Stimulated activated CD8-positive, alpha-beta memory T cell treated with anti-CD3 and anti-CD28 coated beads, Interleukin-7, amount 100 ng/mL, for 1 hour (primary cell): ENCODE results near the gene GAPVD1.
"Not testable (repeated sequence)": the region's sequence is repeated elsewhere in the genome, so short reads cannot be mapped to it uniquely, and the experiment has no call there.

Experiments used
- DNase-seq, 2 donors: peaks; one replicate each; pipeline ENCODE4 v3.0.0-alpha.2; 2020; ENCODE audit warnings: low read depth in 2 of 2

The GAPVD1 gene

DNA sequence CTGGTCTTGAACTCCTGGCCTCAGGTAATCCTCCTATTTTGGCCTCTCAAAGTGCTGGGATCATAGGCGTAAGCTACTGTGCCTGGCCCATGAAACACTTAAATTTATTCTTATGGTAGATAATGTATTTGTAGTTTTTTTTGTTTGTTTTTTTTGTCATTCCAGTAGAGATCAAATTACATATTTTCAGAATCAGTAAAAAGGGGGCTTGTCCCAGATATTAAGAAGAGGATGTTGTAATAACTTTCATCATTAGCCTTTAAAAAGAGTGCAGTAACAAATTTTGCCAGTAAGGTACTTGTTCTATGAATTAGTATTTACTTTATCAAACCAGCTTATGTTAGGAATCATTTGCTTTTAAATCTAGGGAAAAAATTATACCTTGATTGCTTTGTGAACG, 42.6 kb downstream of the GAPVD1 start:
- DNase-seq = no peak

- no peak for DNase-seq
These were observed 50.8 kb downstream of the GAPVD1 start for GRCh38 chr9:125312411-125312810.

- not testable (repeated sequence) for DNase-seq
These were observed 54.7 kb downstream of the GAPVD1 start for GRCh38 chr9:125316359-125316758.

GRCh38 chr9:125317704-125318103, 56.1 kb downstream of the GAPVD1 start:
- no peak for DNase-seq

DNA sequence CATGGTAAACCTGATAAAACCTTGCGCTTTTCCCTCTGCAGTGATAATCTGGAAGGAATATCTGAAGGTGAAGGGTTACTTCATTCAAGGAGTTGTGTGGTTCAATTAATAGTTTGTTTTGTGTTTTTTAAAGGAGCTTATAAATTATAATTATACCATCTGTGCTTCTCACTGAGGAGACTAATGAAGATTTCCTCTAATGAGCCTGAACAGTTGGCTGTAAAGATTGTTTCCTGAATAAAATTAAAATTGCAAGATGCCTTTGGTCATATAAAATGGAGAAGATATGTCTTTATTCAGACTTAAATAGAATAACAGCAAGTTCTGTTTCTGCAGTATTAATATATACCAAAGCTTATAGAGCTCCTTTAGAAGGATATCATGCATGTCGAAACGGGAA, 59.9 kb downstream of the GAPVD1 start:
- no peak for DNase-seq

DNA sequence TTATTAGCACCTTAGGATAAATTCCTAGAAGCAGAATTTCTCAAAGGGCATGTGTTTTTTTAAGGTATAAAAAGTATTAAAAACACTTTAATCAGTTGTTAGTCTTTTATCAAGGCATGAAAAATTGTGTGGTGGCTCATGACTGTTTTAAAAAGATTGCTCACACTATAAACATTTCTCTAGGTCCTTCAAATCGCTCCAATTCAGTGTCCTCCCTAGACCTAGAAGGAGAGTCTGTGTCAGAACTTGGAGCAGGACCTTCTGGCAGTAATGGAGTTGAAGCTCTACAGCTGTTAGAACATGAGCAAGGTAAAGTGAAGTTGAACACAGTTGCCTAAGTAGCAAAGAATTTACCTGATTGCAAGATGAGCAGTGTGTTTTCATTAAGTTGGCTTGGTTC, 62.0 kb downstream of the GAPVD1 start:
- DNase-seq = no peak

DNA sequence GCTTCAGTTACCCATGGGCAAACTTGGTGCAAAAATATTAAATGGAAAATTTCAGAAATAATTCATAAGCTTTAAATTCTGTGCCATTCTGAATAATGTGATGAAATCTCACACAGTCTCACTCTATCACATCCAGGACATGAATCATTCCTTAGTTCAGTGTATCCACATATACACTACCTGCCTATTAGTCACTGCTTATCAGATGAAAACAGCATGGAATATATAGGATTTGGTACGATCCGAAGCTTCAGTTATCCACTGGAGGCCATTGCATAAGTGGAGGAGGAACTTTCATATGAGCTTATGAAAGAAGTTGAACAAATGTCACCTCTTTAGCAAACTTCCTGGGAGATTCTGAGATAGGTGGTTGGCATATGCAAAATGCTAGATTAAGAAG, 64.2 kb downstream of the GAPVD1 start:
- no peak for DNase-seq

DNA sequence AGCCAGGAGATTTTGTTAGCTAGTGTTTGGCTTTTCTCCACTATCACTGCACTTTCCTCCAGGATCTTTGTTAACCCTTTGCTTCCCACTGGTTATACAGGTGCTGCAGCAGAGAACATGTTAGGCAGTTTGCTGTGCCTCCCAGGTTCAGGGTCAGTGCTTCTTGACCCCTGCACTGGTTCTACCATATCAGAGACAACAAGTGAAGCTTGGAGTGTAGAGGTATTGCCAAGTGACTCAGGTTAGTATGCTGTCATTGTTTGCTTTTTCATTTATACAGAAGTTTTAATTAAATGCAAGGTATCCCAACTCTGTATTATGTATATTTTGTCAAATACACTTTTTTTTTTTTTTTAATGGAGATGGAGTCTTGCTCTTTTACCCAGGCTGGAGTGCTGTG, 68.4 kb downstream of the GAPVD1 start:
- no peak for DNase-seq

- DNase-seq = no peak
These were observed 69.0 kb downstream of the GAPVD1 start for GRCh38 chr9:125330587-125330986.

GRCh38 chr9:125332527-125332926, 70.9 kb downstream of the GAPVD1 start:
- no peak for DNase-seq

GRCh38 chr9:125337236-125337635, 75.6 kb downstream of the GAPVD1 start:
- no peak for DNase-seq

DNA sequence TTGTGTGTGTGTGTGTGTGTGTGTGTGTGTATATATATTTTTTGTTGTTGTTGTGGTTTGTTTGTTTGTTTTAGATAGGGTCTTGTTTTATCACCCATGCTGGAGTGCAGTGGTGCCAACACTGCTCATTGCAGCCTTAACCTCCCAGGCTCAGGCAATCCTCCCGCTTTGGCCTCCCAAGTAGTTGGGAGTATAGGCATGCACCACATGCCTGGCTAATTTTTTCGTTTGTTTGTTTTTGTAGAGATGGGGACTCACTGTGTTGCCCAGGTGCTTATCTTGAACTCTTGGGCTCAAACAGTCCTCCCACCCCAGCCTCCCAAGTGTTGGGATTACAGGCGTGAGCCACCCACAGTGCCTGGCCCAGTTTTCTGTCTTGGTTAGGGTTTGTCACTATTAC, 77.3 kb downstream of the GAPVD1 start:
- no peak for DNase-seq

- no peak for DNase-seq
These were observed 79.9 kb downstream of the GAPVD1 start for GRCh38 chr9:125341566-125341965.

GRCh38 chr9:125343518-125344275, 82.1 kb downstream of the GAPVD1 start:
- DNase-seq = no peak

GRCh38 chr9:125346080-125346732, 84.6 kb downstream of the GAPVD1 start:
- no peak for DNase-seq

DNA sequence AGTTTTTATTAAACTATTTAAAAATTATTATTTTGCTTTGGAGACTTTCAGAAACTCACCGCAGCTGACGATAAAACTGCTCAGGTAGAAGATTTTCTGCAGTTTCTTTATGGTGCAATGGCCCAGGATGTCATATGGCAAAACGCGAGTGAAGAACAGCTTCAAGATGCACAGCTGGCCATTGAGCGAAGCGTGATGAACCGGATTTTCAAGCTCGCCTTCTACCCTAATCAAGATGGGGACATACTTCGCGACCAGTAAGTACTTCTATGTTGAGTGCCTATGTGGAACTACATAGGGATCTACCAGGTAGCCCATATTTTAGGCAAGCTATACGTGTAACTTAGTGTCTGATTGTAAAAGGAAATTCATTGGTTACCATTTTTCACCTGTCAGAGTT, 94.0 kb downstream of the GAPVD1 start:
- no peak for DNase-seq

DNA sequence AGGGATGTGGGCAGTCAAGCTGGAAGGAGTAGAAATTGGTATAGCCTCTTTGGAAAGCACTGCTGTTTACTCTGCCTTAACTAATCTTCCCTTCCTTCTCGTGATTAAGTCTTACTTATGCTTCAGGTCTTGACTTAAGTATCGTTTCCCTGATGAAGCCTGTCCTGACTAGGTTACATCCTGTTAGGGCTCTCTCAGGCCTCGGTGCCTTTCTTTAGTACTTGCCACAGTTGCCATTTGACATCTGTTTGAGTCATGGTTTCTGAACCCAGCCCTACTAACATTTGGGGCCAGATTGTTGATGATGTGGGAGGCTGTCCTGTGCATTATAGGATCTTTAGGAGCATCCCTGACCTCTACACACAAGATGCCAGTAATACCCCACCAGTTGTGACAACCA, 94.4 kb downstream of the GAPVD1 start:
- DNase-seq = no peak

DNA sequence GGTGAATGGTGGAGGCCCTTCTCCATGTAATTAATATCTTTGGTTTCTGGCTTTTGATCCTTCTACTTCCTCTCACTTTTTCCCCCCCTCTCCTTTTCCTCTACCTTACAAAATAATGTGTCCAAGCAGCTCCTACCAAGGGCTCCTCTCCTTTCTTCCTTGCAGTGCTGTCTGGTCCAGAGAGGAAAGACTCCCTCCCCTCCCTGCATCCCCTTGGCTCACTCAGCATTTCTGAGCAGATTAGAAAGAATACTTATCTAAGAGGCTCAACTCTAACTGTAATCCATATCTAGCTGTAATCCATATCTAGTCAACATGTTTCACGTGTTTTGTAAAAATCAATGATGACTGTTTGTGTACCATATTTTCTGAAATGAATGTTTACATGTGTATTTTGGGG, 97.4 kb downstream of the GAPVD1 start:
- no peak for DNase-seq

DNA sequence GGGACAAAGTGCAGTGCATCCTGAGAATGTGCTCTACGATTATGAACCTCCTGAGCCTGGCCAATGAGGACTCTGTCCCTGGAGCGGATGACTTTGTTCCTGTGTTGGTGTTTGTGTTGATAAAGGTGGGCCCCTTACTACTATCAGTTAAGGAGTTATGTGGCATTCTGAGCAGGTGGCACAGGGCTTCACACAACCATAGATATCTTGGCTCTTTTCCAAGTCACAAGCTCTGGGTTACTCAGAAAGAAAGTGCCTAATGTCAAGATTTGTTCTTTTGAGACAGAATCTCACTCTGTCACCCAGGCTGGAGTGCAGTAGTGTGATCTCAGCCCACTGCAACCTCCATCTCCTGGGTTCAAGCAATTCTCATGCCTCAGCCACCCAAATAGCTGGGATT, 99.0 kb downstream of the GAPVD1 start:
- no peak for DNase-seq

- no peak for DNase-seq
These were observed 100.4 kb downstream of the GAPVD1 start for GRCh38 chr9:125361837-125362531.

GRCh38 chr9:125366676-125367075, 105.0 kb downstream of the GAPVD1 start:
- no peak for DNase-seq

DNA sequence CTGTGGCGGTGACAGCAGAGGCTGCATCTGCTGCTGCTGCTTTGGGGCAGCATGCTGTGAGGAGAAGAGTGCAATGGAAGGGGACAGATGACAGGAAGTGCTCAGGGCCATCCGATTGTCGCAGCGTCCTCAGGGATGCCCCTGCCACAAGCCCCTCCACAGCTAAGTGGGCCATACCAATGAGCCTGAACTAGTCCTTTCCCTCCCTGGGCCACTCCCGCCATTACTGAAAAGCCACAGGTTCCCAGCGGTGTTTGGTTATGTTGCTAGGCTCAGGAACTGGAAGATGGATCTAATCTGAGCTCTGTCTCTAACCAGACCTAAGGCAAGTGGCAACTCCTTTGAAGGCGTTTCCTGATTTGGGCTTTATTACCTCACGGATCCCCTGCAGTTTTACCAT, 109.2 kb downstream of the GAPVD1 start:
- DNase-seq = no peak
